Spleen (tissue), 11 donors: ENCODE measurements around the gene LRRC45. TPM values are rescaled to one million over a fixed set of nuclear protein-coding genes. Genes with fewer than 3 reads are reported as not detected.

Source experiments
- DNase-seq: peaks from one replicate; pipeline ENCODE4 v3.0.0-alpha.2; 2020
- H3K27ac ChIP-seq, 8 donors: fragments of 200-600 bp; sonication (generic) in 7 of 8; 1 replicate in 4 of 8; 2 replicates in 4 of 8; pipeline versions ENCODE4 v1.5.0 to v1.8.0; 2016 to 2021; ENCODE audit warnings: inconsistent platforms in 4 of 8, mild to moderate bottlenecking in 4 of 8, moderate library complexity in 1 of 8
- H3K27me3 ChIP-seq, 7 donors: fragments of 200-600 bp; sonication (generic) in 6 of 7; replicated peaks in 1 of 7; 1 replicate in 4 of 7; 2 replicates in 3 of 7; pipeline versions ENCODE4 v1.5.0 to v1.8.0; 2016 to 2021; ENCODE audit warnings: inconsistent platforms in 3 of 7, mild to moderate bottlenecking in 1 of 7
- H3K36me3 ChIP-seq, 6 donors: fragments of 200-600 bp; sonication (generic) in 5 of 6; 1 replicate in 4 of 6; 2 replicates in 2 of 6; pipeline versions ENCODE4 v1.5.0 to v1.8.0; 2016 to 2021; ENCODE audit warnings: inconsistent platforms in 2 of 6
- H3K4me1 ChIP-seq, 6 donors: fragments of 200-600 bp; sonication (generic) in 5 of 6; 1 replicate in 3 of 6; 2 replicates in 3 of 6; pipeline versions ENCODE4 v1.5.0 to v1.8.0; 2016 to 2021; ENCODE audit warnings: inconsistent platforms in 3 of 6
- H3K4me3 ChIP-seq, 8 donors: fragments of 200-600 bp; sonication (generic) in 7 of 8; 1 replicate in 4 of 8; 2 replicates in 4 of 8; pipeline versions ENCODE4 v1.5.0 to v1.8.0; 2016 to 2021; ENCODE audit warnings: inconsistent platforms in 4 of 8, mild to moderate bottlenecking in 4 of 8, moderate library complexity in 2 of 8
- H3K9me3 ChIP-seq, 8 donors: fragments of 200-600 bp; sonication (generic) in 7 of 8; 1 replicate in 4 of 8; 2 replicates in 4 of 8; pipeline versions ENCODE4 v1.5.0 to v1.8.0; 2016 to 2021; ENCODE audit warnings: inconsistent platforms in 4 of 8
- CTCF ChIP-seq, 11 experiments: fragments of 200-600 bp in 7 of 11; fragments of 450-650 bp in 4 of 11; sonication (generic) in 4 of 11; IDR thresholded peaks in 8 of 11; conservative IDR thresholded peaks in 3 of 11; 1 replicate in 7 of 11; 2 replicates in 4 of 11; pipeline versions ENCODE4 v1.4.0 to v1.8.0; 2016 to 2021; ENCODE audit warnings: antibody characterized with exemption in 11 of 11, inconsistent platforms in 4 of 11, mild to moderate bottlenecking in 1 of 11
- POLR2A ChIP-seq, 3 donors: fragments of 450-650 bp; IDR thresholded peaks; one replicate each; pipeline ENCODE4 v1.5.1; 2017; ENCODE audit warnings: antibody characterized with exemption in 3 of 3, mild to moderate bottlenecking in 1 of 3
- POLR2AphosphoS5 ChIP-seq, 3 donors: sonication (generic); formaldehyde crosslinking; IDR thresholded peaks; one replicate each; pipeline ENCODE4 v1.5.1; 2017; ENCODE audit warnings: antibody characterized with exemption in 3 of 3
- WGBS, 5 donors: extraction: QIAGEN DNeasy Blood & Tissue Kit in 3 of 5; methylation state at CpG; one replicate each; pipeline versions ENCODE4 v1.1.5 to v1.1.7; 2013 to 2018; 5-methylcytosine and 5-hydroxymethylcytosine counted together
- intact Hi-C: fragments of 100-400 bp; cut with DNase I; formaldehyde crosslinking; loops from one replicate; pipeline ENCODE4 v1.15.0; 2023; ENCODE audit warnings: low total_unique reads
- polyA plus RNA-seq, 3 donors: library from polyadenylated mRNA; stranded (reverse); fragments of 200-250 nt; gene quantifications; one replicate each; pipeline ENCODE4 v1.2.1, GENCODE V29; 2013
- total RNA-seq, 7 donors: library from RNA; depleted of rRNA in 3 of 7; stranded (reverse); fragments of >200 nt in 3 of 7; fragmentation: NEBNext Ultra II Directional in 4 of 7; extraction: Animal tissue kit (Norgen Biotek cat#: 25700) in 4 of 7; gene quantifications; one replicate each; pipeline versions ENCODE4 v1.1.0 to v1.2.1, GENCODE V29; 2016 to 2021
- donor health status: healthy with polysubstance abuse.
- donor health status: DM: no; HTN: no; CAD: no; lungs with moderate emphysema.
- donor health status: DM: no; HTN: no; CAD: no.
- donor health status: Bipolar disorder and iron deficiency.
- donor health status: healthy.
- donor health status: DM: no; HTN: no; CAD: no.
- donor health status: DM: yes; HTN: yes; CAD: no.

LRRC45 gene
- total and polyA plus RNA-seq, 10 donors = 7.5 to 23.4 (median 11.7) TPM

DNA sequence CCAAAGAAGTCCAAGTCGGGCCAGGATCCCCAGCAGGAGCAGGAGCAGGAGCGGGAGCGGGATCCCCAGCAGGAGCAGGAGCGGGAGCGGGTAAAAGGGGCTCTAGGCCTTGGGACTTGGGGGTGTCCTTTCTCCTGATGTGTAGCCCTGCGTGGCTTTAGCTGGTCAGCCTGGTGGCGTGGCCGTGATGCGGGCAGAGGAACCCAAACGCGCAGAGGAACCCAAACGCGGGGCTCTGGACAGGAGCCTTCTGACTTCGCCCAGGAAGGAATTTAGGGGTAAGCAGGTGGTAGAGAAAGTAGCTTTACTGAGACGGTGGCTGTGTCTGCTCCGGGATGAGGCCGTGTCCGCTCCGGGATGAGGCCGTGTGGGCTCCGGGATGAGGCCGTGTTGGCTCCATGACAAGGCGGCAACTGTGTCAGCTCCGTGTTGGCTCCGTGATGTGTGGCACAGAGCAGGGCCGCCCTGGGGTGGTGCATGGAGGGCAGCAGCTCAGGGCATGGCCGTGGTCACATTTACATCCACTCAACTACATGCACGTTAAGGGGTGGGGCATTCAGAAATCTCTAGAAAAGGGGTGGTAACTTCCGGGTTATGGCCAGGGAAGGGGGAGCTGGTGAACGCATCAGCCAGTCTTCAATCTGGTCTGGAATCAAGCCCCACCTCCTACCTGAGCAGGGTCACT lies 26.2 kb upstream of the LRRC45 start:
- no peaks in the 10 kb centered on the region for H3K27me3 ChIP-seq
- H3K36me3 ChIP-seq = peaks cover 0 to 67% (median 5%) of the 10 kb centered on the region in 6 donors
- TF ChIP-seq POLR2AphosphoS5 (IDR thresholded peaks at IDR 0.05) (no peak), POLR2A (IDR thresholded peaks at IDR 0.05) (no peak)
- peaks cover 0 to 9% (median 3%) of the 10 kb centered on the region in 6 donors for H3K4me1 ChIP-seq
- H3K4me3 ChIP-seq = no peak overlapping the region
- WGBS, 5 donors = 94 to 96% (median 94%) methylated on average over 30 of the region's 30 CpGs
- H3K27ac ChIP-seq = no peak overlapping the region
- no peaks in the 10 kb centered on the region for H3K9me3 ChIP-seq
- intact Hi-C loops = no loop called here
- DNase-seq = no peak

DNA sequence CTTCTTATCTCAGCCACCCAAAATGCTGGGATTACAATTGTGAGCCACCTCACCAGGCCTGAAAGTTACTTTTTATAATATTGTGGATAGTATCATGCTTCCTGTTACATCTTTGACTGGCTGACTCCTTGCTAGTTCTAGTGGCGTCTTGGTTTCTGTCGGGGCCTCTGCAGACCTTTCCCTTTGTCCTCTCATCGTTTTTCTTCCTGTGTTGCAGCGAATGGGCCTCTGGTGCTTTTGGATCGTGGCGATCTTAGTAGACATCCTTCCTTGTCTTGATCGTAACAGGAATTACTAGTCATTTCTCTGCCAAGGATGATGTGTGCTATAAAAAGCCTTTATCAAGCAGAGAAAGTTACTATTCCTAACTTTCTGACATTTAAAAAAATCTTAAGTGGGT lies 24.9 kb upstream of the LRRC45 start:
- intact Hi-C loops = no loop called here
- no peaks in the 10 kb centered on the region for H3K9me3 ChIP-seq
- no peak for DNase-seq
- H3K4me1 ChIP-seq = peaks cover 0 to 3% (median 0%) of the 10 kb centered on the region in 6 donors
- no peak overlapping the region for H3K27ac ChIP-seq
- 81 to 89% (median 84%) methylated on average over 7 of the region's 7 CpGs for WGBS, 5 donors
- H3K27me3 ChIP-seq = no peaks in the 10 kb centered on the region
- no peak for TF ChIP-seq POLR2AphosphoS5 (IDR thresholded peaks at IDR 0.05)
- no peak for TF ChIP-seq POLR2A (IDR thresholded peaks at IDR 0.05)
- TF ChIP-seq CTCF (IDR thresholded peaks at IDR 0.05 in 8 of 11, conservative IDR thresholded peaks at IDR 0.05 in 3 of 11) = no peak
- H3K36me3 ChIP-seq = peaks cover 0 to 67% (median 5%) of the 10 kb centered on the region in 6 donors
- no peak overlapping the region for H3K4me3 ChIP-seq

DNA sequence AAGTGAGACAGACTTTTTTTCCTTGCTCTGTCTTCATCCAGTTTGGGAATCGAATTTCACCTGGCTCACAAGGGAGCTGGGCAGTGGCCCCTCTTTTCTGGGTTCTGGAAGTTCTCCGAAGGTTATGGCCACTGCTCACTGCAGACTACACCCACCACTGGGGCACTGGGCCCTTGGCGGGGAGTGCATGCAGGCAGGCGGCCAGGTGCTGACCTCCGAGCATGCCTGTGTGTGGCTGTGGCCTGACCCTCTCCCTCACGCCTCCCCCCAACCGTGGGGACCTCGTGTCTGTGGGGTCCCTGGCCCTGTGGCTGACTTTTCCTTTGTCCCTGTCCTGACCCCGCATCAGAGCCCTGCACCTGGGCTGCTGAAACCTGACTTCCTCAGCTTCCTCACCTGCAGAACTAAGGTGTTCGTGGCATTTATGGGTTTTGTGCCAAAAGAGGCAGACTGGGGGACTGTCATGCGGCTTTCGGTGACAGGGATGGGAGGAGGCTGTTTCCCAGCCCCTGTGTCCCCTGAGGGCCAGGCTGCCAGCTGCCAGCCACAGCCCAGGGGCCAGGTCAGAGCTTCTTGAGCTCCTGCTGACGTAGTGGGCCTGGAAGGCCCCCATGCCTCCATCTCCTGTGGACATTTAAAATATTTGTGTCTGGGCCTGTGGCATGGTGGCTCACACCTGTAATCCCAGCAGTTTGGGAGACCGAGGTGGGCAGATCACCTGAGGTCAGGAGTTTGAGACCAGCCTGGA lies 24.2 kb upstream of the LRRC45 start:
- Histone ChIP-seq H3K4me3 (no peak overlapping the region), H3K4me1 (peaks cover 0 to 8% (median 0%) of the 10 kb centered on the region in 6 donors), H3K9me3 (no peaks in the 10 kb centered on the region), H3K36me3 (peaks cover 0 to 66% (median 3%) of the 10 kb centered on the region in 6 donors), H3K27me3 (no peaks in the 10 kb centered on the region), H3K27ac (no peak overlapping the region)
- 87 to 92% (median 89%) methylated on average over 9 to 14 of the region's 14 CpGs for WGBS, 5 donors
- intact Hi-C loops = no loop called here
- no peak for TF ChIP-seq POLR2AphosphoS5 (IDR thresholded peaks at IDR 0.05)
- TF ChIP-seq CTCF (IDR thresholded peaks at IDR 0.05 in 8 of 11, conservative IDR thresholded peaks at IDR 0.05 in 3 of 11) = no peak
- TF ChIP-seq POLR2A (IDR thresholded peaks at IDR 0.05) = no peak
- no peak for DNase-seq

DNA sequence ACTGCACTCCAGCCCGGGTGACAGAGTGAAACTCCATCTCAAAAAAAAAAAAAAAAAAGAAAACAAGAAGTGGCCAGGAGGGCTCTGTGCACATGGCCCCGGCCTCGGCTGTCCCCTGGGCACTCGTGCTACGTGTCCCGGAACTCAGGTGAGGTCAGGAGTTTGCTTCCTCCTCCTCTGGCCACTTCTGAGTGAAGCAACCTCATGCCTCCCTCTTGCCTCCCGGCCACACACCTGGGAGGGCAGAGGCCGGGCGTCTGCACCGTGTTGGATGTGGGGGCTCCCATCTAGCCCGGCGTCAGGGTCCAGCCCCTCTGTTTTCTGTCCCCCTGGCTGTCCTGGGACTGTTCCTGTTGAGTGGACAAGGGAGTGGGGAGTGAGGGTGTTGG lies 23.5 kb upstream of the LRRC45 start:
- no peaks in the 10 kb centered on the region for H3K27me3 ChIP-seq
- H3K4me1 ChIP-seq = peaks cover 0 to 13% (median under 1%) of the 10 kb centered on the region in 6 donors
- no peak overlapping the region for H3K4me3 ChIP-seq
- intact Hi-C loops = no loop called here
- no peak for DNase-seq
- H3K27ac ChIP-seq = no peak overlapping the region
- TF ChIP-seq CTCF (IDR thresholded peaks at IDR 0.05 in 8 of 11, conservative IDR thresholded peaks at IDR 0.05 in 3 of 11) (no peak), POLR2AphosphoS5 (IDR thresholded peaks at IDR 0.05) (no peak), POLR2A (IDR thresholded peaks at IDR 0.05) (no peak)
- 86 to 95% (median 93%) methylated on average over 12 of the region's 12 CpGs for WGBS, 5 donors
- no peaks in the 10 kb centered on the region for H3K9me3 ChIP-seq
- H3K36me3 ChIP-seq = peaks cover 0 to 59% (median 3%) of the 10 kb centered on the region in 6 donors
